Psoas muscle (tissue), 8 donors: ENCODE results near the gene IPO4. TPM values are rescaled to one million over a fixed set of nuclear protein-coding genes. Genes with fewer than 3 reads are reported as not detected.

Source experiments
- ATAC-seq, 4 donors: fragments of 200-7000 bp; cut with Tn5 transposase; one replicate each; pipeline ENCODE4 v1.9.1; 2020; ENCODE audit warnings: moderate library complexity in 3 of 4, mild to moderate bottlenecking in 2 of 4
- DNase-seq, 2 donors: peaks; one replicate each; pipeline ENCODE4 v3.0.0-alpha.2; 2020
- H3K27ac ChIP-seq: fragments of 200-600 bp; one replicate; pipeline ENCODE4 v1.8.0; 2022
- H3K27me3 ChIP-seq, 3 donors: fragments of 200-600 bp in 1 of 3; one replicate each; pipeline versions ENCODE4 v1.6.1 to v1.8.0; 2013 to 2022; ENCODE audit warnings: low read length in 2 of 3, mild to moderate bottlenecking in 2 of 3, moderate library complexity in 1 of 3; ENCODE audit not compliant: insufficient read depth in 3 of 3
- H3K36me3 ChIP-seq, 2 donors: fragments of 200-600 bp in 1 of 2; one replicate each; pipeline versions ENCODE4 v1.6.1 to v1.8.0; 2013 to 2022; ENCODE audit warnings: low read depth in 1 of 2, mild to moderate bottlenecking in 1 of 2, moderate library complexity in 1 of 2; ENCODE audit not compliant: insufficient read depth in 1 of 2
- H3K4me1 ChIP-seq: fragments of 200-600 bp; one replicate; pipeline ENCODE4 v1.8.0; 2022
- H3K4me3 ChIP-seq: fragments of 200-600 bp; one replicate; pipeline ENCODE4 v1.8.0; 2022; ENCODE audit warnings: mild to moderate bottlenecking
- H3K9me3 ChIP-seq: fragments of 200-600 bp; one replicate; pipeline ENCODE4 v1.8.0; 2022
- WGBS, 3 donors: extraction: QIAGEN DNeasy Blood & Tissue Kit; methylation state at CpG; one replicate each; pipeline versions ENCODE4 v1.1.6 to v1.1.7; 2013; 5-methylcytosine and 5-hydroxymethylcytosine counted together
- intact Hi-C, 2 donors: fragments of 100-400 bp; cut with DNase I; formaldehyde crosslinking; loops; one replicate each; pipeline versions ENCODE4 v1.11.0 to v1.14.2; 2022
- polyA plus RNA-seq, 3 donors: library from polyadenylated mRNA; stranded (reverse); fragments of 200-250 nt; gene quantifications; one replicate each; pipeline ENCODE4 v1.2.3, GENCODE V29; 2013
- total RNA-seq, 4 donors: library from RNA; stranded (reverse); fragmentation: NEBNext Ultra II Directional in 2 of 4; extraction: Animal tissue kit (Norgen Biotek cat#: 25700) in 2 of 4; gene quantifications; one replicate each; pipeline versions ENCODE4 v1.2.1 to v1.2.4, GENCODE V29; 2021 to 2023
- TF ChIP-seq, protein P1 (sequence below): fragments of 200-600 bp; IDR thresholded peaks from one replicate; pipeline ENCODE4 v1.8.0; 2022; ENCODE audit warnings: antibody characterized with exemption
- donor health status: healthy with polysubstance abuse.
- donor health status: DM: no; HTN: no; CAD: no; lungs with moderate emphysema.
- donor health status: Bipolar disorder and iron deficiency.
- donor health status: healthy.
- donor health status: DM: yes; HTN: yes; CAD: no.
- donor health status: DM: no; HTN: no; CAD: no.
- donor health status: DM: no; HTN: no; CAD: no.
- donor health status: DM: yes; HTN: yes; CAD: no.

IPO4 gene
- total and polyA plus RNA-seq, 7 donors, result 28.8 to 99.7 (median 62.4) TPM

DNA sequence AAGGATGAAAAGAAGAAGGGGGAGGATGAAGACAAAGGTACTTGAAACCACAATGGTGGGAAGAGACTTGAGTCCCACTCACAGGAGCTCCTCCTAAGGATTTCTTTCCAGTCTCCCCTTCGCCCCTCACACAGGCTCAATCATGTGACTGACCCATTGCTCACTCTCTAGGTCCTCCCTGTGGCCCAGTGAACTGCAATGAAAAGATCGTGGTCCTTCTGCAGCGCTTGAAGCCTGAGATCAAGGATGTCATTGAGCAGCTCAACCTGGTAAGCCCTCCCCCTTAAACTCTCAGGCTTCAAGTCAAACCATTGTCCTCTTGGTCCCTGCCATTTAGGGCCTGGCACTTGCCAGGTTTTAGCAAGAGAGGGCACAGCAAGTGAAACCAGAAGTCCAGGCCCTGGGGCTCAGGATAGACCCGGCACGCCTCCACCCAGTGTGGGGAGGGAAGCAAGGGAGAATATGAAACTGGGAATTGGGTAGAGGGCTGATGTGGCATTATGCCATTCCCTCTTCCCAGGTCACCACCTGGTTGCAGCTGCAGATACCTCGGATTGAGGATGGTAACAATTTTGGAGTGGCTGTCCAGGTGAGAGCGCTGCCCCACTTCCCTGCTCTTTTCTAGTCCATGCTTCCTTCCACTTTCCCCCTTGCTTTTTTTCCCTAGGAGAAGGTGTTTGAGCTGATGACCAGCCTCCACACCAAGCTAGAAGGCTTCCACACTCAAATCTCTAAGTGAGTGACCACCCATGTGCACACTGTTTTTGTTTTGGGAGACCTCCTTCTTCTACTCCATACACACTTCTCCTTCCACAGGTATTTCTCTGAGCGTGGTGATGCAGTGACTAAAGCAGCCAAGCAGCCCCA, 50.9 kb downstream of the IPO4 start:
- ATAC-seq (no peak), DNase-seq (no peak)
- H3K27me3 ChIP-seq, result no peaks in the 10 kb centered on the region
- H3K4me3 ChIP-seq, result peak overlapping the region; percentile 100
- TF ChIP-seq, protein P1, sequence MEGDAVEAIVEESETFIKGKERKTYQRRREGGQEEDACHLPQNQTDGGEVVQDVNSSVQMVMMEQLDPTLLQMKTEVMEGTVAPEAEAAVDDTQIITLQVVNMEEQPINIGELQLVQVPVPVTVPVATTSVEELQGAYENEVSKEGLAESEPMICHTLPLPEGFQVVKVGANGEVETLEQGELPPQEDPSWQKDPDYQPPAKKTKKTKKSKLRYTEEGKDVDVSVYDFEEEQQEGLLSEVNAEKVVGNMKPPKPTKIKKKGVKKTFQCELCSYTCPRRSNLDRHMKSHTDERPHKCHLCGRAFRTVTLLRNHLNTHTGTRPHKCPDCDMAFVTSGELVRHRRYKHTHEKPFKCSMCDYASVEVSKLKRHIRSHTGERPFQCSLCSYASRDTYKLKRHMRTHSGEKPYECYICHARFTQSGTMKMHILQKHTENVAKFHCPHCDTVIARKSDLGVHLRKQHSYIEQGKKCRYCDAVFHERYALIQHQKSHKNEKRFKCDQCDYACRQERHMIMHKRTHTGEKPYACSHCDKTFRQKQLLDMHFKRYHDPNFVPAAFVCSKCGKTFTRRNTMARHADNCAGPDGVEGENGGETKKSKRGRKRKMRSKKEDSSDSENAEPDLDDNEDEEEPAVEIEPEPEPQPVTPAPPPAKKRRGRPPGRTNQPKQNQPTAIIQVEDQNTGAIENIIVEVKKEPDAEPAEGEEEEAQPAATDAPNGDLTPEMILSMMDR, result no peak
- WGBS, 3 donors, result 74 to 92% (median 86%) methylated on average over 8 of the region's 8 CpGs
- peaks cover 57% of the 10 kb centered on the region for H3K4me1 ChIP-seq
- intact Hi-C loops, result no loop called here
- H3K36me3 ChIP-seq, result peaks cover 0 to 25% of the 10 kb centered on the region in 2 donors
- no peaks in the 10 kb centered on the region for H3K9me3 ChIP-seq
- H3K27ac ChIP-seq, result peak overlapping the region; percentile 38

DNA sequence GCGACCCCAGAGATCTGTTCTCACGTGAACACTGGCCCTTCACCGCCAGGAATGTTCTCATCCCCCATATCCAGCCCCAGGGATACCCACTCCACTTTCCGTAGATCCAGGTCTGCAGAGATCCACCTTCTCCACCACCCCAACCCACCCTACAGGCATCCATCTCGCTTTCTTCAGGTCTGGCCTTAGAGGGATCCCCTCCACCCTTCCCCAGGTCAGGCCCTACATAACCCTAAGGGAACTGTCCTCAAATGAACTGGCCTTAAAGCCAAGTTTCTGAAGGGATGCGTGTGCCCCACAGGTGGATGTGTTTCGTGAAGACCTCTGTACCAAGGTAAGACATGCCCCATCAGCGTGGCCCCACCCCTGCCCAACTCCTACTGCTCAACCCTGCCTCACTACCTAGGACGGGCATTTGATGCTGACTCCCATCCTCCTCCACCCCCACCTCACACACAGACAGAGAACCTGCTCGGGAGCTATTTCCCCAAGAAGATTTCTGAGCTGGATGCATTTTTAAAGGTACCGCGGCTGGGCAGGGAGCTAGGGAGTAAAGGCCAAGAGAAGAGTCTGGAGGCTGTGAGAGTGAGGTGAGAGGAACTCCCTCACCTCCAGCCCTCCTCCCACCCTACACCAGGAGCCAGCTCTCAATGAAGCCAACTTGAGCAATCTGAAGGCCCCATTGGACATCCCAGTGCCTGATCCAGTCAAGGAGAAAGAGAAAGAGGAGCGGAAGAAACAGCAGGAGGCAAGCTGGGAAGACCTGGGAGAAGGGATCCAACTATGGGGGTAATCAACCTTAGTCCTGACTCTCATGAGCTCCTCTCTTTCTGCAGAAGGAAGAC, 51.7 kb downstream of the IPO4 start:
- Histone ChIP-seq H3K4me3 (peak overlapping the region; percentile 100), H3K27me3 (no peaks in the 10 kb centered on the region), H3K36me3 (peaks cover 0 to 25% of the 10 kb centered on the region in 2 donors), H3K9me3 (no peaks in the 10 kb centered on the region), H3K27ac (peak overlapping the region; percentile 96), H3K4me1 (peaks cover 53% of the 10 kb centered on the region)
- DNase-seq, result no peak
- TF ChIP-seq, protein P1, result no peak
- WGBS, 3 donors, result 30 to 38% (median 33%) methylated on average over 13 of the region's 13 CpGs
- ATAC-seq, result no peak
- intact Hi-C loops, result no loop called here

DNA sequence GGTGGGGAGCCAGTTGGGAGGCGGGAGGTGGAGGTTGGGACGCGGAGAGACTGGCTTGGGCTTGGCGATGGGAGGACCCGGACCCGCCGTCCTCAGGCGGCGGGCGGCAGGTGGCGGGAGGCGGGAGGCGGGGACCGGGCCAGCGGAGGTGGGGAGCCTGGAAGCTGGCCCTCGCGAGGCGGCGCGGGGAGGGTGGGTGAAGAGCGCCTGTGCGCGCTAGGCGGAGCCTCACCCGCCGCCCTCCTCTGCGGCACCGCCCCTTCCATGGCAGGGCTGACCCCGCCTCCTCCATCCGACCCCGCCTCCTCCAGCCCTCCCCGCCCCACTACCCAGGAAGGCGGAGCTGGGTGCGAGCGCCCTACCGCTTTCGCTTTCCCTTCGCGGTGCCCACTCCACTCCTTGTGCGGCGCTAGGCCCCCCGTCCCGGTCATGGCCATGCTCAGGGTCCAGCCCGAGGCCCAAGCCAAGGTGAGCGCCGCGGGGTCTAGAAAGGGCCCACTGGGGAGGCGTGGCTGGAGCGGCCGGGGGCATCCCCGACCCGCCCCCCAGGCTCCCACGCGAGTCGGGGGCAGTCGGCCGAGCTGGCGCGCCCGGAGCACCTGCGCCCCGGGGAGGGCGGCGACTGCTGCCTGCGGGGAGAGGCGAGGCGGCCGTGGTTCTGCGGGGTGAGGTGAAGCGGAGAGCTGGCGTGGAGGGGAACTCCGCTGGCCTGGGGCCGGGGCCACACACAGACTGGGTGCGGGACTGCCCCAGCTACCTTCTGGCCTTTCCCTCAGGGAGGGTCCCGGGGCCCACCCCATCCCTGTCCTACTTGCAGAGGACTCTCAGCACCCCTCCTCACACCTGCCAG, 52.6 kb downstream of the IPO4 start, which contains the start of gene PSME1:
Gene PSME1 (plus strand): TSS at position 361 of the 850 bp plus-strand sequence. CDS start 69 bp downstream, at position 430.
- Histone ChIP-seq H3K27me3 (no peaks in the 10 kb centered on the region), H3K36me3 (peaks cover 0 to 25% of the 10 kb centered on the region in 2 donors), H3K4me3 (peak within 1 kb of the TSS; percentile 100), H3K9me3 (no peaks in the 10 kb centered on the region), H3K4me1 (peaks cover 53% of the 10 kb centered on the region), H3K27ac (peak within 1 kb of the TSS; percentile 96)
- peak; percentile 93 to 97 for DNase-seq
- WGBS, 3 donors, result 0 to 1% (median 1%) methylated on average over 29 to 74 of the region's 75 CpGs
- peak; percentile 82 to 86 (median 86) for ATAC-seq
- TF ChIP-seq, protein P1, result no peak
- intact Hi-C loops, result no loop called here

DNA sequence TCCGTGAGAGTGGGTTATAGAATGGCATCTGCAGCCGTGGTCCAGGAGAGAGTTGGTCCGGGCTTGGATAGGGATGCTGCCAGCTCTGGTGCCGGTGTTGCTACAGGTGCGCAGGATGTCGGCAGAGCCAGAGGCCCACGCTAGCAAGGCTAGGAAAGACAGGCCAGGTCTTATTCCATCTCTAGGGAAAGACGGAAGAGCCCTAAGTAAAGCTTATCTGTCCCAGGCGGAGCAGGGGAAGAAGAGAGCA, 53.1 kb downstream of the IPO4 start:
- no peak for ATAC-seq
- WGBS, 3 donors, result 3 to 4% (median 4%) methylated on average over 9 of the region's 9 CpGs
- no peaks in the 10 kb centered on the region for H3K9me3 ChIP-seq

More for the DNA sequence above, 53.1 kb downstream of the IPO4 start:
- H3K4me1 ChIP-seq, result peaks cover 58% of the 10 kb centered on the region
- no peak for DNase-seq
- no peaks in the 10 kb centered on the region for H3K27me3 ChIP-seq
- intact Hi-C loops, result no loop called here
- peak overlapping the region; percentile 96 for H3K27ac ChIP-seq
- H3K4me3 ChIP-seq, result peak overlapping the region; percentile 100
- TF ChIP-seq, protein P1, result no peak
- peaks cover 0 to 25% of the 10 kb centered on the region in 2 donors for H3K36me3 ChIP-seq
